Inflammatory macrophage (primary cell): ENCODE results near the gene TAF7L.
"Not testable (repeated sequence)": the region's sequence is repeated elsewhere in the genome, so short reads cannot be mapped to it uniquely, and the experiment has no call there.

ENCODE experiments used
- DNase-seq, 2 donors: peaks; one replicate each; pipeline ENCODE4 v3.0.0-alpha.2; 2020 to 2022
- total RNA-seq, 18 experiments: gene quantifications; one replicate each; lab custom pipeline; 2026; ENCODE audit warnings: mixed read lengths in 6 of 18, inconsistent platforms in 2 of 18; lab: John Stamatoyannopoulos, UW

Gene TAF7L, protein sequence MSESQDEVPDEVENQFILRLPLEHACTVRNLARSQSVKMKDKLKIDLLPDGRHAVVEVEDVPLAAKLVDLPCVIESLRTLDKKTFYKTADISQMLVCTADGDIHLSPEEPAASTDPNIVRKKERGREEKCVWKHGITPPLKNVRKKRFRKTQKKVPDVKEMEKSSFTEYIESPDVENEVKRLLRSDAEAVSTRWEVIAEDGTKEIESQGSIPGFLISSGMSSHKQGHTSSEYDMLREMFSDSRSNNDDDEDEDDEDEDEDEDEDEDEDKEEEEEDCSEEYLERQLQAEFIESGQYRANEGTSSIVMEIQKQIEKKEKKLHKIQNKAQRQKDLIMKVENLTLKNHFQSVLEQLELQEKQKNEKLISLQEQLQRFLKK
- 0 to 0.16 (median 0.06) reads per million in 18 experiments for total RNA-seq

DNA sequence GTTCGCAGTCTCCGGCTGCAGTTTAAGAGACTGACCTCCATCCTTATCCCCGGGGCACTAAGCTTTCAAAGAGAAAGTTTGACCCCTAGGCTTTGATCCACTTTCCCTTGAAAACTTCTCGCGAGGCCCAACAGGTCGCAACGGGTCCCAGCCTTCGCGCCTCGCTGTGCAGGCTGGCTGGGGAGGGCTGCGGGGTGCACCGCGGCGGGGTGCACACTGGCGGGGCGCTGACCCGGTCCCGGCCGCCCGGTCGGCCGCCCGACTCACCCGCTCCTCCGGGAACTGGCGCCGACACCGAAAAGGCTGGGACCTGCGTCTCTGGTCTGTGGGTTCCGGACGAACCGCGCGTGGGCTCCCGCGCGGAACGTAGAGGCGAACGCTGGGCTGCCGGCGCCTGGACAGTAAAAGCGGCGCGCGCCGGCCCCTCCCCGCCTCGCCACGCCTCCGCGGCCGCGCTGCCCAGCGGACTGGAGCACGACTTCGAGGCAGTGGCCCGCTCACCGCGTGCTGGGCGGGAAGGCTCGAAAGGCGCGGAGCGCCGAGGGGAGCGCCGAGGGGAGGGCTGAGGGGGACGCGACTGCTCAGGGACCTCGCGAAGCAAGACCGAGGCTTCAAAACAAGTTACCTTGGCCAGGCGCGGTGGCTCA is at the start of gene TAF7L:
TSS of gene TAF7L (minus strand) at position 378 of the 647 bp plus-strand sequence. CDS start 3,791 bp downstream, outside the sequence.
- no peak for DNase-seq

DNA sequence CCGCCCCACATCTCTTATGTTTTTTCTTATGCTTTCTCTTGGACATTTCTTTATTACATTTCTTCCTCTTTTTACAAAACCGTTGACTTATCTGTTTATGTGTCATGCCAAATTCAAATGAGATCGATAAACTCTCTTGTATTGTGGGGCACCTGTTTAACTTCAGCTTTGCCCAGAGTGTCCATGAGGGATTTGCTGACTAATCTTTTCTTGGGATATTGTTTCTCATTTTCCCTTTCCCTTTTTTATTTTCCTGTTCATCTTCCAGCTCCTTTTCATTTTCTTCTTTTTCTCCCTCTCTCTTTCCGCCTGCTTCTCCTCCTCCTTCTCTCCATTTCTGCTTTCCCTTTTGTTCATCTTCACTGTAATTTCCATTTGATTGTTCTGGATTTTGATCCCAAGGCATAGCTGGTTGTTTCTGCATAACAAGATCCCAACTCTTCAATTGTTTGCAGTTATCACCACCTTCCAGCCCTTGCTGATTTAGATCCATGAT is 46.7 kb upstream of the TAF7L start:
- DNase-seq: no peak

DNA sequence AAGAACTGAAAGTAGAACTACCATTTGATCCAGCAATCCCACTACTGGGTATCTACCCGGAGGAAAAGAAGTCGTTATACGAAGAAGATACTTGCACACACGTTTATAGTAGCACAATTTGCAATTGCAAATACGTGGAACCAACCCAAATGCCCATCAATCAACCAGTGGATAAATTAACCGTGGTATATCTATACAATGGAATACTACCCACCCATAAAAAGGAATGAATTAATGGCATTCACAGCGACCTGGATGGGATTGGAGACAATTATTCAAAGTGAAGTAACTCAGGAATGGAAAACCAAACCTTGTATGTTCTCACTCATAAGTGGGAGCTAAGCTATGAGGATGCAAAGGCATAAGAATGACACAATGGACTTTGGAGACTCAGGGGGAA is 43.2 kb upstream of the TAF7L start:
- DNase-seq: not testable (repeated sequence)

DNA sequence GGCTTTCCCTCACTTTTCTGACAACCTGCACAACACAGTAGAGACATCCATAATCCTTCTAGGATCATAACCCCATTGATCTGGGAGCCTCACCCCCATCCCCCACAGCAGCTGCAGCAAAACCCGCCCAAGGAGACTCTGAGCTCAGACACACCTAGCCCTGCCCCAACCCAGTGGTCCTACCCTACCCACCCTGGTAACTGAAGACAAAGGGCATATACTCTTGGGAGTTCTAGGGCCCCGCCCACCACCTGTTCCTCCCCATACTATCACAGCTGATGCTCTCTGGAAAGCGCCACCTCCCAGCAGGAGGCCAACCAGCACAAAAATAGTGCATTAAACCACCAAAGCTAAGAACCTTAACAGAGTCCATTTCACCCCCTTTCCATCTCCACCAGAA is 35.5 kb upstream of the TAF7L start:
- not testable (repeated sequence) for DNase-seq

DNA sequence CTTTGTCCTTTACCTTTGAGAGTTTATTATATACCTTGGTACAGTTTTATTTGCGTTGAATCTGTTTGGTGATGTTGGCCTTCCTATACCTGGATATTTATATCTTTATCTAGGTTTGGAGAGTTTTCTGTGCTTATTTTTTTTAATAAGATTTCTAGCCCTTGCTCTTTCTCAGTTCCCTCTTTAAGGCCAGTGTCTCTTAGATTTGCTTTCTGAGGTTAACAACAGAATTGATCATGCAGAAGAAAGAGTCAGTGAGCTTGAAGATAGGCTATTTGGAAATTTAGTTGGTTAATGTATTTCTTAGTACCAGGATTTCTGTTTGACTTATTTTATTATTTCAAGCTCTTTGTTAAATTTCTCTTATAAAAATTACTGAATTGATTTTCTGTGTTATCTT is 12.7 kb upstream of the TAF7L start:
- DNase-seq: no peak

DNA sequence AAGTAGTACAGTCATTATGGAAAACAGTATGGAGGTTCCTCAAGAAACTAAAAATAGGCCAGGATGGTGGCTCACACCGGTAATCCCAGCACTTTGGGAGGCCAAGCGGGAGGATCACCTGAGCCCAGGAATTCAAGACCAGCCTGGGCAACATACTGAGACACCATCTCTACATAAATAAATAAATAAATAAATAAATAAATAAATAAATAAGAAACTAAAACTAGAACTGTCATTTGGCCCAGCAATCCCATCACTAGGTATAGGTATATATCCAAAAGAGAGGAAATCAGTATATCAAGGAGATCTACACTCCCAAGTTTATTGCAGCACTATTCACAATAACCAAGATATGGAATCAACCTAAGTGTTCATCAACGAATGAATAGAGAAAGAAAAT is 4.5 kb upstream of the TAF7L start:
- DNase-seq: not testable (repeated sequence)

DNA sequence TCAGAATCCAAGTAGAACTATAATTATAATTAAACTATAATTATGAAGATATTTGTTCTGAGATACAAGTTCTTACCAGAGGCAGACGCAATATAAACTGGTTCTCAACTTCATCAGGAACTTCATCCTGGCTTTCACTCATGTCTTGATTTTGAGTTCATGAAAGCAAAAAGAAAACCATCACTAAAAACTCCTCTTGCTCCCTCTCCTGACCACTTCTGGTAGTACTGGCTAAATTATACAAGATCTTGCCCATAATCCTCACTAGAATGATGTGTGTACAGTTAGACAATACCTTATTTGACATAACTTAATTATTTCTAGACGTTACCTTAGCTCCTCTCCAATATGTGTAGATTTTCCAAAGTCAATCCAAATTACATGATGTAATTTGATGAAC is 3.7 kb downstream of the TAF7L start:
- peak; percentile 23 to 33 for DNase-seq

DNA sequence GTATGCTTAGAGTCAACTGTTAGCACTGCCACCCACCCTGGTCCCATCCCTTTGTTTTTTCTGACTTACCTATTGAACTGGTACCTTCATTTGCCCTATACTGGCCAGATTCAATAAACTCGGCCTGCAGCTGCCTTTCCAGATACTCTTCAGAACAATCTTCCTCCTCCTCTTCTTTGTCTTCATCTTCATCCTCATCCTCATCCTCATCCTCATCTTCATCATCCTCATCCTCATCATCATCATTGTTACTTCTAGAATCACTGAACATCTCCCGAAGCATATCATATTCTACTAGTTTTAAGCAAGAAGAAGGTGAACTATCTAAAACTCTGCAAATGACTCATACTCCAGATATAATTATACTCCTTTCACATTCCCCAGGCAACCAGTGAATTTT is 14.9 kb downstream of the TAF7L start:
- DNase-seq: no peak

DNA sequence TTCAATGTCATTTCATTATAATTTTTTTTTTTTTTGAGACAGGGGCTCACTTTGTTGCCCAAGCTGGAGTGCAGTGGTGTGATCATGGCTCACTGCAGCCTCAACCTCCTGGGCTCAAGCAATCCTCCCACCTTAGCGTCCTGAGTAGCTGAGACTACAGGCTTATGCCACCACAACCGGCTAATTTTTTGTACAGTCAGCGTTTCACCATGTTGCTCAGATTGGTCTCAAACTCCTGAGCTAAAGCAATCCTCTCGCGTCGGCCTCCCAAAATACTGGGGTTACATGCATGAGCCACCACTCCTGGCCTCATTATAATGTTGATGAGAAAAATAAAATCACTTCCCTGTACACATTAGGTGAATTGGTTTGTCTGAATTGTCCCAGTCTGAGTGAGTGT is 16.9 kb downstream of the TAF7L start:
- DNase-seq: no peak

DNA sequence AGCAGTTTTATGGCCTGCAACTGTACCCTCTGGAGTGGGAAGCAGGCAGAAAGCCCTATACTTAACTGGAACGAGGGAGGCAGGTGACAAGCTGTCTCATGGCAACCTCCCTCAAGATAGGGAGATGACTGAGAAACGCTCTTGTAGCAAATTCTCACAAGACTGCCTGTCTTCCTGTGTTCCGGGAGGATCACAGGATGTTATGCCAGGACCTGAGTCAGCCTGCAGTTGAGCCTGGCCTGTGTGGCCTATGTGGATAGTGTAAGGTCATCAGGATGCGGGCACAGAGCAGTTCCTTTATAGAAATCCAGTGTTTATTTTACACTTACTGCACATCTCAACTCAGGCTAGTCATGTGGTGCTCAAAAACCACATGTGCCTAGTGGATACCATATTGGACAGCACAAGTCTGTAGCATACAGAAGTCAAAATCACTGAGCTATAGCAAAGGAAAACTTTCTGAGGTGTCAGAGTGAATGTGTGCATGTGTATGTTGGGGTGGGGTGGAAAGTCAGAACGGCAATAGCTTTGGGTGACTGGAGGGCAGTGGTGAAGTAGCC is 25.2 kb downstream of the TAF7L start:
- DNase-seq: no peak

DNA sequence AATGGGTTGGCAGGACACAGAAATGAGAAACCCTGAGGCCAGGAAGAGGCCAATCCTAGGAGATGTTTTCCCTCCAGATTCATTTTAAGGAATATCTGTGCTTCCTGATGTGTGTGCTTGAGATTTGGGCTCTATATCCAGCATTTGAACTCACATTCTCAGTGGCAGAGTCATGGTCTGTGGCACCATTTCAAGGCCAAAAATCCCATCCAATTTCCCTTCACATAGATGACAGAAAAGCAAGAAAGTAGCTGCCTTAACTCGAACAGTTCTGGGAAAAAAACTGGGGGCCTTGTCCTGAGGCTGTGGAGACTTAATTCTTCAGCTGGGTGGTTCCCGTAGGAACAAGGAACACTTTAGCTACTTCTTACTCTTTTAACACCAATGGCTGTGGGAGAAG is 27.4 kb downstream of the TAF7L start:
- DNase-seq: no peak

DNA sequence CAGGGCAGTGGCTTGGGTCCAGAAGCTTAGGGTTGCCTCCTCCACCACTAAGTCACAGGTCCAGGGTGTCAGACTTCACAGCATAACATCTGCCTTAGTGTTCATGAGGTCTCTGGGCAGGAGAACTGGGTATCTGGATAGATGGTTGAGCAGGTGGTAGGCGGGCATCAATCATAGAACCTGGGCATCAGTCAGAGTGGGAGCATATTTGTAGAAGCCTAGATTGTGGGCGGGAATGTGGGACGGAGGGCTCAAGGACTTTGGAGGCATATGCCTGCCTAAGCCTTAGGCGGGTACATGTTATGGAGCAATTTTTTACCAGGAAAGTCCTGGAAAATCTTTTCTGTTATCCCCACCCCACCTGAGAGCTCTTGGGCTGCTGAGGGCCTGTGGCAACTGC is 28.5 kb downstream of the TAF7L start:
- DNase-seq: no peak

DNA sequence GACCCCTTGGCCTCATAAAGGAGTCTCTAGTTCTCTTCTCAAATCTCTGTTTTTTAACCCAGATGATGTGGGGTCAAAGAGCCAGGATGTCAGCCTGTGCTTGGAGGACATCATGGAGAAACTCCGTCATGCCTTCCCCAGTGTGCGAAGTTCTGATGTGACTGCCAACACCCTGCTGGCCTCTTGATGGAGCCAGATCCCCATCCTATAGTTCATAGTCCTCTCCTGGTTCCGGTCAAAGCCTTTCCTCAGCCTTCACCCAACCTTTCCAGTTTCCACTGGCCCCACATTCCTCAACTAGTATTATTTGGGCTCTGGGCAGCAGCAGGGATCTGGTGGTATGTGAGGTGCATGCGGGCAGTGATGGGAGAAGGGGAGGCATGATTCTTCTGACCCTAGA is 30.7 kb downstream of the TAF7L start:
- no peak for DNase-seq

DNA sequence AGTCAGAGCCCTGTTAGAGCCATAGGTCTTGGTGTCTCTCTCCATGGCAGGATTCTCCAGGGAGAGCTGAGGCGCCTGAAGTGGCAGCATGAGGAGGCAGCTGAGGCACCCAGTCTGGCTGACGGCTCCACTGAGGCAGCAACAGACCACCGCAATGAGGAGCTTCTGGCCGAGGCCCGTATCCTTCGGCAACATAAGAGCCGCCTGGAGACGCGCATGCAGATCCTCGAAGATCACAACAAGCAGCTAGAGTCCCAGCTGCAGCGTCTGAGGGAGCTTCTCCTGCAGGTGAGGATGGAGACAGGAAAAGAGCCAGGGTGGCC is 32.9 kb downstream of the TAF7L start:
- DNase-seq: no peak

DNA sequence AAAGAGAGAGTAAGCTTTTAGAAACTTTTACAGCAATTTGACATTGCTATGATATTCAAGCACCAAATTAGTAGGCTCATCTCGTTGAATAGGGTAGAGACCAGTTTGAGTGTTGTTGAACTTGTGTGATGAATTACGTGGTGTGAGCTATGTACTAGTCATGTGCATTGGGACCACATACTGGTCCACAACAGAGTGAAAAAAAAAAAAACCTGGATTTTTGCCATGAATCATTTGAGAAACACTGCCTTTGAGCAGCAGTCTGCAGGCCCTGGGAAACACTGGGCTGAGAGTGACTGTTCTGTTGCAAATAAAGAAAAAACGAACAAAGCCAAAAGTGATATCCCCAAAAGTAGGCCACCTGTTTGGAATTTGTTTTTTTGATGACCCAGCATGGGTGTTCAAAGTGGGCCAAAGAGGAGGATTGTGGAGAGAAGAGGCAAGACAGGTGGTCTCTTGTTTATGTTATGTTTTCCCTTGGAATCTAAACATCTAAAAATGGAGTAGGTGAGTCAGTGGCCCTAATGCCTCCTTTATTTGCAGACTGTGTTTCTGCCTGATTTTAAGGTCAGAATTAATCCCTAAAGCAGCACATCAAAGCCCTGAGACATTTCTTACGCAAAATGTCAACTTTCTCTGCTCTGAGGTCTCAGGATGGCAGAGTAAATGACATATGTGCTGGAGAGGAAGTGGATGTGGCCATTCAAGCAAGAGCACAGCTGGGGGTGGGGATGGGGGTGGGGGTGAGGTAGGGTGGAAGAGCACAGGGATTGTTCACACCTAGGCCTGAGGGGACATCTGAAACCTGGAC is 33.5 kb downstream of the TAF7L start:
- DNase-seq: no peak

DNA sequence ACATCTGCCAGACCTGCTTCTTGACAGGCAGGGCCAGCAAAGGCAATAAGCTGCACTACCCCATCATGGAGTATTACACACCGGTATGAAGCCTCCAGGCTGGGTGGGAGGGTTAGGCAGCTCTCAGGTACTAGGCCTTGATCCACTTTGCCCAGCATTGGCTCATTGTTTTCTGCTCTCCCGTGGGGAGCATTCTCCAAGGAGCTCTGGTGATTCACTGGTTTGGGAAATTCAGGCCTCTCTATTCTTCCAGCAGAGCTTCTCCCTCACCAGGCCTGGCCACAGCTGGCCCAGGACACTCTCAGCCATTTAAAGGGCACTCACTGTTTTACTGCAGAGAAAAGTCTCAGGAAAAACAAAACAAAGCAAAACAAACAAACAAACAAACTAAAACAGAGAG is 38.5 kb downstream of the TAF7L start:
- DNase-seq: no peak

DNA sequence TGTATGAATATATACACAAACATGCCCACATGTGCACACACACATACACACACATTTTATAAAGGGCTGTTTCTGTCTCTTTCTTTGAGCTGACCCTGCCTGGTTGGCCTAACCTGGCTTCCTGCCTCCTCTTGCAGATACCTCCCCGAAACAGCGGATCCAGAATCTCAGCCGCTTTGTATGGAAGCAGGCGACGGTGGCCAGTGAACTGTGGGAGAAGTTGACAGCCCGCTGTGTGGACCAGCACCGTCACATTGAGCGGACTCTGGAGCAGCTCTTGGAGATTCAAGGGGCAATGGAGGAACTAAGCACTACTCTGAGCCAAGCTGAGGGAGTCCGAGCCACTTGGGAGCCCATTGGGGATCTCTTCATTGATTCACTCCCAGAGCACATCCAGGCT is 49.6 kb downstream of the TAF7L start:
- DNase-seq: no peak

DNA sequence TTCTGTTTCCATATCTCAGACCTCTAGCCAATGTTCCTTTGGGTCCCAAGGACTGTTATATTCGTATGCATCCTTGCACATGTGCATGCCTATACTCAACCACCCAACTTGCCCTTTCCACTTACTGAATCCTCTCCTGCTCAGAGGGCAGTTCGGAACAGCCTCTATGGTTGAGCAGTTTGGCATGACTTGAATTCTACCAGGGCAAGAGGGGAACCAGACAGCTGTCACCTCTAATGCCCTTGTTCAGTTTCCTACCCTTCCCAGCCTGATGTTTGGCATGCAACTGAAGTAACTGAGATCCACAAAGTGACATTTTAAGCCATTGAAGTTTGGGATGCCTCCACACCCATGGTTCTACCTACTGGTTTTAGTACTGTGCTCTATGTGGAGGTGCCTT is 54.1 kb downstream of the TAF7L start:
- DNase-seq: no peak

DNA sequence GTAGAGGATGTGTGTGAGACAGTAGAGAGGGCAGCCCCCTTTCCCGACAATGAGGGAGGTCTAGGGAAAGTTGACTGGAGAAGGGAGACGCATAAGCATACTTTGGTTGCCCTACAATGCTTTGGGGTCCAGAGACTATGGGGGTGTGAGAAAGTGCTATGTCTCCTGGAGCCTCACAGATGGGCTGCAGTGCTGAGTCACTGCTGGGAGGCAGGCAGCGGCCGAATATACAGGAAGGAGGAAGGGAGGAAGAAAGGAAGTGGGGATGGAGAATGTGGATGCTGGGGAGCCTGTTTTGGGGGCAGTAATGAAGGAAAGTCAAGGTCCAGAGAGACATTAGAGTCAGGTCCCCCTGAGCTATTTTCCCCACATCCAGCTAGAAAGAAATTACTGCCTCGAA is 58.8 kb downstream of the TAF7L start:
- DNase-seq: no peak

DNA sequence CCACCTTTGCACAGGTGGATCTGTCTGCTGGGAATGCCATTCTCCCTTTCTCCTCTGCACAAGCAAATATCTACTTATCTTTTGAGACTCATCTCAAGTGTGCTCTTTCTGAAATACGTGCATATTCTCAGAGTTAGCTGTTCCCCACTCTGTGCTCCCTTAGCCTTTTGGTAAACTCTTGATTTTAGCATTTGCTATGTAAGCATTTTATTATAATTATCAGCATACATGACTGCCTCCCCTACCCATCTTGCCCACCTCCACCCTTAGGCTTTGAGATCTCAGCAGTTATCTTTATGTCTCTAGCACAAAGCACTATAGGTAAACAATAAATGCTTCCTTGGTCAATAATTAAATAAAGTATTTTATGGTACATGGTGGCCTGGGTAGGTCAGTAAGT is 60.1 kb downstream of the TAF7L start:
- no peak for DNase-seq

DNA sequence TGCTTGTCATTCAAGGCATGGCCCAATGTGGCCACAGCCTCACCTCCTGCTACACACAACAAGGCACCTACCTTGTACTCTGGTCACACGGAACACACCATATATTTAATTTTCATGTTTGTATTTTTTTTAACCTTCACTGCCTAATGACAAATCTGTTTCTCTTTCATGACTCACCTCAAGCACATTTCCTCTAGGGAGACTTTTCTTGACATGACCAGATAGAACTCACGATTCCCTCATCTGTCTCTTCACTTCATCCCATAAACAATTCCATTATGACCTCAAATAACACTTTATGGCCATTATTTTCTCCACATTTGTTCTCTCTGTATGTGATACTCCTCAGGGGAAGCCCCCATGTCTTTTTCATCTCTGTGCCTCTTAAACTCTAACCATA is 60.5 kb downstream of the TAF7L start:
- DNase-seq: no peak

DNA sequence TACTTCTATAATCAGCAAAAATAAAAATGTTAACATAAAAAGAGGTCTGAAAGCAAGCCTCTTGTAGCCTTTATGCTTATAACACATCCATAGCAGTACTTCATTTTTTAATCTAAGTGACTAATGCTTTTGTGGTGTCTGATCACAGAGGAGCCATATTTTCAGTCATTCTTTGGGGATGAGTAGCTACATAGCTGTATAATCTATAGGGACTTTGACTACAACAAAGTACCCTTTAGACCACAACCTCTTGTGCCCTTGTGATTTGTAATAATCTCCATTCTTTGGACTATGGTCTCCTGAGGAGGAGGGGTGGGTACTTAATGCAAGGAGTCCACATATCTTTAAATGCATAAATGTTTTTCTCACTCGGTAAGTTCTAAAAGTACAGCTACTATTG is 62.0 kb downstream of the TAF7L start:
- DNase-seq: no peak

DNA sequence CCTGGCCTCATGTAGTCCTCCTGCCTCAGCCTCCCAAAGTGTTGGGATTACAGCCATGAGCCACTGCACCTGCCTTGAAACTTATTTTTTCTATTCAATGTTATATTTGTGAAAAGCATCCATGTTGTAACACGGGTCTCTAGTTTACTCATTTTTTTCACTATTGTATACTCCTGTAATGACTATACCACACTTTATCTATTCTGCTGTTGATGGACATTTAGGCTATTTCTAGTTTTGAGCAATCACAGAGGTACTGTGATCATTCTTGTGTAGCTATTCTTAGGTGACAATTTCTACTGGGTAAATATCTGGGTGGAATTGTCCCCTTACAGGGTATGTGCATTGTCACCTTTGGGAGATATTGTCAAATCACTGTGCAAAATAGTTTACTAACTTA is 67.9 kb downstream of the TAF7L start:
- no peak for DNase-seq
